DOHH2 (cell line): Measurements from ENCODE around the gene ZBTB16.

Experiments
- CTCF ChIP-seq: fragments of 200-600 bp; sonication (generic); IDR thresholded peaks from one replicate; pipeline ENCODE4 v1.5.1; 2014; ENCODE audit warnings: antibody characterized with exemption, mild to moderate bottlenecking, low read depth, low read length; ENCODE audit not compliant: poor library complexity, severe bottlenecking
- EZH2phosphoT487 ChIP-seq: fragments of 200-600 bp; sonication (generic); IDR thresholded peaks from 2 replicates; pipeline ENCODE4 v1.6.1; 2017; ENCODE audit warnings: borderline replicate concordance, mild to moderate bottlenecking, antibody characterized with exemption, low read length, moderate library complexity, mixed read lengths

GRCh38 chr11:114262681-114263512 is 203.4 kb downstream of the ZBTB16 start:
- TF ChIP-seq CTCF (peak; percentile 64), EZH2phosphoT487 (no peak)
